Lower leg skin (tissue), 3 donors: ENCODE results near the gene CCT7.

Source experiments
- CTCF ChIP-seq, 3 donors: fragments of 450-650 bp; IDR thresholded peaks; one replicate each; pipeline ENCODE4 v1.5.1; 2016; ENCODE audit warnings: antibody characterized with exemption in 3 of 3, mild to moderate bottlenecking in 3 of 3, moderate library complexity in 2 of 3
- POLR2A ChIP-seq, 2 donors: fragments of 450-650 bp; IDR thresholded peaks; one replicate each; pipeline ENCODE4 v1.6.1; 2016 to 2017; ENCODE audit warnings: antibody characterized with exemption in 2 of 2, mild to moderate bottlenecking in 1 of 2, moderate library complexity in 1 of 2

- TF ChIP-seq POLR2A (IDR thresholded peaks at IDR 0.05) = no peak
- TF ChIP-seq CTCF (IDR thresholded peaks at IDR 0.05) = no peak
Measured at GRCh38 chr2:73214120-73215035, 19.7 kb upstream of the CCT7 start, which contains the start of gene SMYD5.
